Measurements from ENCODE around the gene HSDL2.
"Not testable (repeated sequence)": the region's sequence is repeated elsewhere in the genome, so short reads cannot be mapped to it uniquely, and the experiment has no call there.

HSDL2 gene

GRCh38 chr9:112367465-112367864 is 12.4 kb upstream of the HSDL2 start:
- no peak for DNase-seq

GRCh38 chr9:112369817-112370216 is 10.1 kb upstream of the HSDL2 start:
- DNase-seq = no peak

- no peak for DNase-seq
Measured at GRCh38 chr9:112371060-112371459, 8.8 kb upstream of the HSDL2 start.

GRCh38 chr9:112373666-112374065 is 6.2 kb upstream of the HSDL2 start:
- DNase-seq = not testable (repeated sequence)

- not testable (repeated sequence) for DNase-seq
Measured at GRCh38 chr9:112374232-112374631, 5.7 kb upstream of the HSDL2 start.

GRCh38 chr9:112375361-112375760 is 4.5 kb upstream of the HSDL2 start:
- DNase-seq = no peak

- no peak for DNase-seq
Measured at GRCh38 chr9:112377087-112377486, 2.8 kb upstream of the HSDL2 start.

- peak; percentile 9 for DNase-seq
Measured at GRCh38 chr9:112377684-112378327, 2.1 kb upstream of the HSDL2 start.

GRCh38 chr9:112378328-112379176 is 1.4 kb upstream of the HSDL2 start:
- peak; percentile 37 for DNase-seq

- DNase-seq = peak; percentile 99
Measured at GRCh38 chr9:112379177-112380101, 469 bp upstream of the HSDL2 start.

GRCh38 chr9:112380825-112381221 is 915 bp downstream of the HSDL2 start:
- DNase-seq = no peak

GRCh38 chr9:112382066-112382465 is 2.2 kb downstream of the HSDL2 start:
- DNase-seq = no peak

- no peak for DNase-seq
Measured at GRCh38 chr9:112382501-112383364, 2.8 kb downstream of the HSDL2 start.

- no peak for DNase-seq
Measured at GRCh38 chr9:112384219-112384618, 4.3 kb downstream of the HSDL2 start.

GRCh38 chr9:112384690-112385089 is 4.8 kb downstream of the HSDL2 start:
- no peak for DNase-seq

GRCh38 chr9:112387115-112387514 is 7.2 kb downstream of the HSDL2 start:
- no peak for DNase-seq

- DNase-seq = not testable (repeated sequence)
Measured at GRCh38 chr9:112389897-112390296, 10.0 kb downstream of the HSDL2 start.

GRCh38 chr9:112391936-112392560 is 12.1 kb downstream of the HSDL2 start:
- DNase-seq = not testable (repeated sequence)

- DNase-seq = not testable (repeated sequence)
Measured at GRCh38 chr9:112393146-112393545, 13.2 kb downstream of the HSDL2 start.

GRCh38 chr9:112396416-112396815 is 16.5 kb downstream of the HSDL2 start:
- peak; percentile 78 for DNase-seq

- DNase-seq = no peak
Measured at GRCh38 chr9:112396872-112397271, 17.0 kb downstream of the HSDL2 start.

All from NCI-H82 (cell line).